Endodermal cell (in vitro differentiated cells): Measurements from ENCODE around the gene MARCHF11. TPM values are rescaled to one million over a fixed set of nuclear protein-coding genes. Genes with fewer than 3 reads are reported as not detected.

ENCODE experiments used
- DNase-seq: peaks from one replicate; pipeline ENCODE4 v3.0.0-alpha.2; 2017
- H3K27ac ChIP-seq: 2 replicates; pipeline ENCODE4 v1.5.1; 2013; ENCODE audit warnings: mild to moderate bottlenecking, low read depth, low read length, moderate library complexity
- H3K27me3 ChIP-seq: 2 replicates; pipeline ENCODE4 v1.6.1; 2013; ENCODE audit warnings: mild to moderate bottlenecking, low read length, moderate library complexity; ENCODE audit not compliant: insufficient read depth, control insufficient read depth, poor library complexity, severe bottlenecking
- H3K36me3 ChIP-seq: 2 replicates; pipeline ENCODE4 v1.7.0; 2013; ENCODE audit warnings: mild to moderate bottlenecking, low read length, moderate library complexity; ENCODE audit not compliant: control insufficient read depth, insufficient read depth
- H3K4me1 ChIP-seq: one replicate; pipeline ENCODE4 v1.7.0; 2013; ENCODE audit warnings: low read length; ENCODE audit not compliant: control insufficient read depth, insufficient read depth
- H3K4me3 ChIP-seq: 2 replicates; pipeline ENCODE4 v1.5.1; 2013; ENCODE audit warnings: mild to moderate bottlenecking, low read length, moderate library complexity
- H3K9ac ChIP-seq: 2 replicates; pipeline ENCODE4 v1.6.1; 2013; ENCODE audit warnings: mild to moderate bottlenecking, low read length, moderate library complexity; ENCODE audit not compliant: poor library complexity, severe bottlenecking; ENCODE audit errors: extremely low read depth
- H3K9me3 ChIP-seq: 2 replicates; pipeline ENCODE4 v1.6.1; 2013; ENCODE audit warnings: mild to moderate bottlenecking, low read length, moderate library complexity; ENCODE audit not compliant: control insufficient read depth
- H3K27ac Mint-ChIP-seq: 2 replicates; pipeline ENCODE4 v1.8.0; 2020; ENCODE audit warnings: mixed read lengths
- H3K27me3 Mint-ChIP-seq: 2 replicates; pipeline ENCODE4 v1.8.0; 2021; ENCODE audit warnings: mild to moderate bottlenecking, mixed read lengths; ENCODE audit not compliant: insufficient read depth
- H3K36me3 Mint-ChIP-seq: 2 replicates; pipeline ENCODE4 v1.8.0; 2020; ENCODE audit warnings: low read depth, mixed read lengths
- H3K4me1 Mint-ChIP-seq: 2 replicates; pipeline ENCODE4 v1.8.0; 2020; ENCODE audit warnings: mixed read lengths
- H3K4me3 Mint-ChIP-seq: 2 replicates; pipeline ENCODE4 v1.8.0; 2020; ENCODE audit warnings: mild to moderate bottlenecking, moderate library complexity, mixed read lengths
- H3K9me3 Mint-ChIP-seq: 2 replicates; pipeline ENCODE4 v1.8.0; 2020; ENCODE audit warnings: mild to moderate bottlenecking, mixed read lengths
- WGBS, 2 experiments: methylation state at CpG; one replicate each; pipeline versions ENCODE4 v1.1.5 to v1.1.7; 2013; ENCODE audit warnings: missing lambda C conversion rate in 2 of 2, mixed read lengths in 1 of 2; ENCODE audit not compliant: insufficient coverage in 1 of 2, insufficient read length in 1 of 2; 5-methylcytosine and 5-hydroxymethylcytosine counted together
- total RNA-seq, 2 donors: library from RNA; stranded (reverse); fragmentation: NEBNext Ultra II Directional in 1 of 2; extraction: Animal tissue kit (Norgen Biotek cat#: 25700) in 1 of 2; gene quantifications; 2 replicates in 1 of 2; 3 replicates in 1 of 2; pipeline ENCODE4 v1.2.1, GENCODE V29; 2021
- TF ChIP-seq, protein P1 (sequence below): fragments of 200-600 bp; sonication (generic); conservative IDR thresholded peaks from 2 replicates; pipeline ENCODE4 v1.5.0; 2021; ENCODE audit warnings: antibody characterized with exemption, mild to moderate bottlenecking

MARCHF11 gene
- total RNA-seq, 2 donors from 2014 or later: 19.0 to 19.9 TPM

DNA sequence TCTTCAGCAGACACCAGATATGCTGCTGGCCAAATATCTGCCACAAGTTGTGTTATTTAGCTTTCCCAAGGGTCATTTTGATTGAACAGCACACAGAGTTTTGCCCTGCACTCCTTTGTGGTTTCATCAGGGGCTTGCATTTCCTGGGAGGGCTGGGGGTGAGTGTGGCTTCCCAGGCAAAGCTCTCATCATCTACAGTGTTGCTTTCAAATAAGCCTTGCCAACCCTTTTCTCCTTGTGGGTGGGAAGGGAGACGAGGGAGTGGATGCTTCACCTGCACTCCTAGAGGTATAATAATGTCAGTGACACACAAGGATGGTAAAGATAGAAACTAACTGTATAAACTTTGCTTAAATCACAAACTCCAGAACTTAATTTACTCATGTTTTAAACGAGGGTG lies 107.0 kb downstream of the MARCHF11 start:
- Mint-ChIP-seq H3K36me3 (peaks cover 16% of the 10 kb centered on the region), H3K27me3 (no peaks in the 10 kb centered on the region), H3K4me1 (peaks cover 27% of the 10 kb centered on the region), H3K4me3 (no peak overlapping the region), H3K9me3 (no peaks in the 10 kb centered on the region), H3K27ac (no peak overlapping the region)
- Histone ChIP-seq H3K27ac (no peak overlapping the region), H3K27me3 (no peaks in the 10 kb centered on the region), H3K4me1 (no peaks in the 10 kb centered on the region), H3K9me3 (peaks cover 10% of the 10 kb centered on the region), H3K9ac (no peak overlapping the region), H3K4me3 (no peak overlapping the region), H3K36me3 (peaks cover 15% of the 10 kb centered on the region)
- WGBS, 2 experiments: 71% methylated on average over 1 of the region's 2 CpGs; no CpG with 5 or more reads in 1 of the 2 experiments
- no peak for DNase-seq
- TF ChIP-seq, protein P1, sequence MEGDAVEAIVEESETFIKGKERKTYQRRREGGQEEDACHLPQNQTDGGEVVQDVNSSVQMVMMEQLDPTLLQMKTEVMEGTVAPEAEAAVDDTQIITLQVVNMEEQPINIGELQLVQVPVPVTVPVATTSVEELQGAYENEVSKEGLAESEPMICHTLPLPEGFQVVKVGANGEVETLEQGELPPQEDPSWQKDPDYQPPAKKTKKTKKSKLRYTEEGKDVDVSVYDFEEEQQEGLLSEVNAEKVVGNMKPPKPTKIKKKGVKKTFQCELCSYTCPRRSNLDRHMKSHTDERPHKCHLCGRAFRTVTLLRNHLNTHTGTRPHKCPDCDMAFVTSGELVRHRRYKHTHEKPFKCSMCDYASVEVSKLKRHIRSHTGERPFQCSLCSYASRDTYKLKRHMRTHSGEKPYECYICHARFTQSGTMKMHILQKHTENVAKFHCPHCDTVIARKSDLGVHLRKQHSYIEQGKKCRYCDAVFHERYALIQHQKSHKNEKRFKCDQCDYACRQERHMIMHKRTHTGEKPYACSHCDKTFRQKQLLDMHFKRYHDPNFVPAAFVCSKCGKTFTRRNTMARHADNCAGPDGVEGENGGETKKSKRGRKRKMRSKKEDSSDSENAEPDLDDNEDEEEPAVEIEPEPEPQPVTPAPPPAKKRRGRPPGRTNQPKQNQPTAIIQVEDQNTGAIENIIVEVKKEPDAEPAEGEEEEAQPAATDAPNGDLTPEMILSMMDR: no peak

DNA sequence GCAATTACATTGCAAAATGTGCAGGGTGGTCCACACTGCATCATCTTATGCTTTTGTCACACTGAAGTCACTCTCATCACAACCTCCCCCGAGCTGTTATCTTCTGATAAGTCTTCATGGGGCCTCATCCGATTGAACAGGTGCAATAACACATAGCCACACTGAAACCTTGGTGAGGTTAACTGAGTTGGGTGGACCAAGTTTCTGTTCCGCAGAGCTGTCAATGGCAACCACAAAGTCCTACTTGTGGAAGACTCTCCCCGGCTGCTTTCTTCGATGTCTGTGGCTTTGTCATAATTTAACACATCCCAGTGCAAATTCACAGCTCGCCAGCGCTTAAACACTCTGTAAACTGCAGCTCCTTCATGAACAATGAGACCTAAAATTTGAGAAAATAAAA lies 112.2 kb downstream of the MARCHF11 start:
- peaks cover 20% of the 10 kb centered on the region for H3K4me1 Mint-ChIP-seq
- Histone ChIP-seq H3K4me3 (no peak overlapping the region), H3K27ac (no peak overlapping the region), H3K9me3 (peaks cover 10% of the 10 kb centered on the region), H3K27me3 (no peaks in the 10 kb centered on the region), H3K36me3 (peaks cover 33% of the 10 kb centered on the region), H3K9ac (no peak overlapping the region), H3K4me1 (no peaks in the 10 kb centered on the region)
- H3K4me3 Mint-ChIP-seq: no peak overlapping the region
- H3K27ac Mint-ChIP-seq: no peak overlapping the region
- DNase-seq: no peak
- H3K27me3 Mint-ChIP-seq: no peaks in the 10 kb centered on the region
- peaks cover 20% of the 10 kb centered on the region for H3K36me3 Mint-ChIP-seq
- TF ChIP-seq, protein P1: no peak
- H3K9me3 Mint-ChIP-seq: no peaks in the 10 kb centered on the region
- 95 to 96% methylated on average over 5 to 7 of the region's 7 CpGs for WGBS, 2 experiments

DNA sequence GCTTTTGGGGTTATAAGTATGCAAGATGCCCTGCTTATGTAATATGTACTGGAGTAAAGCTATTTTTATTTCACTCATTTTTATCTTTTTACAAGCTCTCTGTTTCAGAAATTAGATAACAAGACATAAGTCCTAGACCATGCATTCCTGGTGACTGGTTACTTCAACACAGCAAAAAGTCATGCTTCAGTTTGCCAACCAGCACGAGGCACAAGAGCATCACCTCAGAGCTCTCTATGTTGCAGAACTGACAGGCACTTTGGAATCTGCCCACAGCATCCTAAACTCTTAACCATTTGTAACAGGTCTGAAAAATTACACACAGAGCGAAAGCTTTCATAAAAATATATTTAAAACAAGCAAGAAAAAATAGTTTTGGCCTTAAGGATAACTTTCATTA lies 112.8 kb downstream of the MARCHF11 start:
- peaks cover 19% of the 10 kb centered on the region for H3K4me1 Mint-ChIP-seq
- no peak overlapping the region for H3K9ac ChIP-seq
- DNase-seq: no peak

More for the DNA sequence above, 112.8 kb downstream of the MARCHF11 start:
- no peaks in the 10 kb centered on the region for H3K27me3 ChIP-seq
- TF ChIP-seq, protein P1: no peak
- peaks cover 10% of the 10 kb centered on the region for H3K9me3 ChIP-seq
- H3K4me3 ChIP-seq: no peak overlapping the region
- Mint-ChIP-seq H3K36me3 (peaks cover 19% of the 10 kb centered on the region), H3K27me3 (no peaks in the 10 kb centered on the region), H3K9me3 (no peaks in the 10 kb centered on the region), H3K27ac (no peak overlapping the region), H3K4me3 (no peak overlapping the region)
- no peak overlapping the region for H3K27ac ChIP-seq
- H3K36me3 ChIP-seq: peaks cover 33% of the 10 kb centered on the region
- no peaks in the 10 kb centered on the region for H3K4me1 ChIP-seq
- WGBS, 2 experiments: 92% methylated on average over 2 of the region's 2 CpGs; no CpG with 5 or more reads in 1 of the 2 experiments
